Psoas muscle (tissue), 8 donors: ENCODE measurements around the gene HEPN1. TPM values are rescaled to one million over a fixed set of nuclear protein-coding genes. Genes with fewer than 3 reads are reported as not detected.

ENCODE experiments used
- ATAC-seq, 4 donors: fragments of 200-7000 bp; cut with Tn5 transposase; one replicate each; pipeline ENCODE4 v1.9.1; 2020; ENCODE audit warnings: moderate library complexity in 3 of 4, mild to moderate bottlenecking in 2 of 4
- DNase-seq, 2 donors: peaks; one replicate each; pipeline ENCODE4 v3.0.0-alpha.2; 2020
- H3K27ac ChIP-seq: fragments of 200-600 bp; one replicate; pipeline ENCODE4 v1.8.0; 2022
- H3K27me3 ChIP-seq, 3 donors: fragments of 200-600 bp in 1 of 3; one replicate each; pipeline versions ENCODE4 v1.6.1 to v1.8.0; 2013 to 2022; ENCODE audit warnings: low read length in 2 of 3, mild to moderate bottlenecking in 2 of 3, moderate library complexity in 1 of 3; ENCODE audit not compliant: insufficient read depth in 3 of 3
- H3K36me3 ChIP-seq, 2 donors: fragments of 200-600 bp in 1 of 2; one replicate each; pipeline versions ENCODE4 v1.6.1 to v1.8.0; 2013 to 2022; ENCODE audit warnings: low read depth in 1 of 2, mild to moderate bottlenecking in 1 of 2, moderate library complexity in 1 of 2; ENCODE audit not compliant: insufficient read depth in 1 of 2
- H3K4me1 ChIP-seq: fragments of 200-600 bp; one replicate; pipeline ENCODE4 v1.8.0; 2022
- H3K4me3 ChIP-seq: fragments of 200-600 bp; one replicate; pipeline ENCODE4 v1.8.0; 2022; ENCODE audit warnings: mild to moderate bottlenecking
- H3K9me3 ChIP-seq: fragments of 200-600 bp; one replicate; pipeline ENCODE4 v1.8.0; 2022
- CTCF ChIP-seq: fragments of 200-600 bp; IDR thresholded peaks from one replicate; pipeline ENCODE4 v1.8.0; 2022; ENCODE audit warnings: antibody characterized with exemption
- WGBS, 3 donors: extraction: QIAGEN DNeasy Blood & Tissue Kit; methylation state at CpG; one replicate each; pipeline versions ENCODE4 v1.1.6 to v1.1.7; 2013; 5-methylcytosine and 5-hydroxymethylcytosine counted together
- intact Hi-C, 2 donors: fragments of 100-400 bp; cut with DNase I; formaldehyde crosslinking; loops; one replicate each; pipeline versions ENCODE4 v1.11.0 to v1.14.2; 2022
- long read RNA-seq, 2 donors: library from polyadenylated mRNA; unstranded; transcript quantifications; one replicate each; pipeline ENCODE4 v2.0.0, GENCODE V29; 2021
- polyA plus RNA-seq, 3 donors: library from polyadenylated mRNA; stranded (reverse); fragments of 200-250 nt; gene quantifications; one replicate each; pipeline ENCODE4 v1.2.3, GENCODE V29; 2013
- total RNA-seq, 4 donors: library from RNA; stranded (reverse); fragmentation: NEBNext Ultra II Directional in 2 of 4; extraction: Animal tissue kit (Norgen Biotek cat#: 25700) in 2 of 4; gene quantifications; one replicate each; pipeline versions ENCODE4 v1.2.1 to v1.2.4, GENCODE V29; 2021 to 2023
- donor health status: healthy with polysubstance abuse.
- donor health status: DM: no; HTN: no; CAD: no; lungs with moderate emphysema.
- donor health status: Bipolar disorder and iron deficiency.
- donor health status: healthy.
- donor health status: DM: yes; HTN: yes; CAD: no.
- donor health status: DM: no; HTN: no; CAD: no.
- donor health status: DM: no; HTN: no; CAD: no.
- donor health status: DM: yes; HTN: yes; CAD: no.

Gene HEPN1
- total RNA-seq, result not detected
- under 1 TPM in 2 of 3 donors, not detected in 1; 0.01 to 0.04 TPM for polyA plus RNA-seq
- long read RNA-seq, donor 1, result 0 reads
- long read RNA-seq, donor 2, result 0 reads

- no peaks in the 10 kb centered on the region for H3K9me3 ChIP-seq
- intact Hi-C loops, result no loop called here
- no peak for TF ChIP-seq CTCF
- no peak for ATAC-seq
- no peak within 1 kb of the TSS for H3K4me3 ChIP-seq
- no peaks in the 10 kb centered on the region for H3K36me3 ChIP-seq
- H3K27ac ChIP-seq, result no peak within 1 kb of the TSS
- DNase-seq, result no peak
- 89 to 94% (median 91%) methylated on average over 3 of the region's 3 CpGs for WGBS, 3 donors
- no peaks in the 10 kb centered on the region for H3K4me1 ChIP-seq
- H3K27me3 ChIP-seq, result peaks cover 0 to 28% (median 2%) of the 10 kb centered on the region in 3 donors
Measured at GRCh38 chr11:124918950-124919349, at the start of gene HEPN1. TSS of gene HEPN1 (plus strand) at chr11:124919250.

GRCh38 chr11:124869331-124869730 lies 49.7 kb upstream of the HEPN1 start:
- Histone ChIP-seq H3K9me3 (no peaks in the 10 kb centered on the region), H3K4me3 (no peak overlapping the region), H3K27ac (no peak overlapping the region), H3K27me3 (peaks cover 0 to 90% (median 39%) of the 10 kb centered on the region in 3 donors), H3K4me1 (peaks cover 21% of the 10 kb centered on the region), H3K36me3 (no peaks in the 10 kb centered on the region)
- no peak for DNase-seq
- ATAC-seq, result no peak
- 4 to 7% (median 5%) methylated on average over 16 of the region's 16 CpGs for WGBS, 3 donors
- TF ChIP-seq CTCF, result no peak
- intact Hi-C loops, result no loop called here

GRCh38 chr11:124869856-124870387 lies 49.1 kb upstream of the HEPN1 start:
- no peak for ATAC-seq
- Histone ChIP-seq H3K36me3 (no peaks in the 10 kb centered on the region), H3K27me3 (peaks cover 0 to 84% (median 35%) of the 10 kb centered on the region in 3 donors), H3K4me3 (no peak overlapping the region), H3K9me3 (no peaks in the 10 kb centered on the region), H3K27ac (no peak overlapping the region), H3K4me1 (peaks cover 20% of the 10 kb centered on the region)
- no peak for TF ChIP-seq CTCF
- no peak for DNase-seq
- WGBS, 3 donors, result 50 to 58% (median 55%) methylated on average over 14 of the region's 14 CpGs
- intact Hi-C loops, result no loop called here

GRCh38 chr11:124870430-124870829 lies 48.6 kb upstream of the HEPN1 start:
- 49 to 61% (median 57%) methylated on average over 7 of the region's 7 CpGs for WGBS, 3 donors

More at GRCh38 chr11:124870430-124870829, 48.6 kb upstream of the HEPN1 start:
- Histone ChIP-seq H3K27ac (no peak overlapping the region), H3K9me3 (no peaks in the 10 kb centered on the region), H3K27me3 (peaks cover 0 to 79% (median 31%) of the 10 kb centered on the region in 3 donors), H3K36me3 (no peaks in the 10 kb centered on the region), H3K4me1 (peaks cover 15% of the 10 kb centered on the region), H3K4me3 (no peak overlapping the region)
- DNase-seq, result no peak
- no peak for TF ChIP-seq CTCF
- intact Hi-C loops, result no loop called here
- no peak for ATAC-seq
